ENCODE data around the gene IL18RAP. TPM values are rescaled to one million over a fixed set of nuclear protein-coding genes. Genes with fewer than 3 reads are reported as not detected.

Gene IL18RAP
- total RNA-seq, 2 donors from 2014 or later: 1.1 to 1.3 TPM

DNA sequence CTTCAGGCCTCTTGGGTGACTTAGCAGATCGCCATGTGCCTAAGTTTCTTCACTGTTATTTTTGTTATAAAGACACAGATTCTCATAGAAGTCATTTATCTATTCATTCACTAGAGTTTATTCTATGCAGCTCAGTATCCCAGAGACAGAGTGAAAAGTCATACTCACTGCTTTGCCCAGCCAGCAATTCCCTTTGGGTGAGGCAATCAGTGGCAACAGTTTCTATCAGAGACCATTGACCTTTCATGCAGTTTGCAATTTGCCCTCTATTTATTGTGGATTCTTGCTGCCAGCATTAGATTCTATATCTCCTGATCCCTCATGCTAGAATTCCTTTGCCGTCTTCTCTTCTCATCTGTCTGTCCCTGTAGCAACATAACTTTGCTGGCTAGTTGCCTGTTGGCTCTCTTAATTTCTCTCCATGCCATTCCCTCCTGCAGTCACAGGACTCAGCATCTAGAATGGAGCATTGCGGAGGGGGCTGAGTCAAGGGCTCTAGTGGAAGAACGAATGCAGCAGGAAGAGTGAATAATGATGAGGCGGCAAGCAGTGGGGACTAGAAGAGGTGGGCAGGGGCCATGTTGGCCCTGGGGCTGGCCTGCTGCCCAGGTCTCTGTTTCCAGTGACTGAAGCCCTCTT lies 62.3 kb downstream of the IL18RAP start:
- DNase-seq (no peak), ATAC-seq (no peak)
- intact Hi-C loops (cut with DNase I): no loop called here

GRCh38 chr2:102486941-102487702 lies 64.2 kb downstream of the IL18RAP start:
- intact Hi-C loops (cut with DNase I): no loop called here
- no peak for ATAC-seq

DNA sequence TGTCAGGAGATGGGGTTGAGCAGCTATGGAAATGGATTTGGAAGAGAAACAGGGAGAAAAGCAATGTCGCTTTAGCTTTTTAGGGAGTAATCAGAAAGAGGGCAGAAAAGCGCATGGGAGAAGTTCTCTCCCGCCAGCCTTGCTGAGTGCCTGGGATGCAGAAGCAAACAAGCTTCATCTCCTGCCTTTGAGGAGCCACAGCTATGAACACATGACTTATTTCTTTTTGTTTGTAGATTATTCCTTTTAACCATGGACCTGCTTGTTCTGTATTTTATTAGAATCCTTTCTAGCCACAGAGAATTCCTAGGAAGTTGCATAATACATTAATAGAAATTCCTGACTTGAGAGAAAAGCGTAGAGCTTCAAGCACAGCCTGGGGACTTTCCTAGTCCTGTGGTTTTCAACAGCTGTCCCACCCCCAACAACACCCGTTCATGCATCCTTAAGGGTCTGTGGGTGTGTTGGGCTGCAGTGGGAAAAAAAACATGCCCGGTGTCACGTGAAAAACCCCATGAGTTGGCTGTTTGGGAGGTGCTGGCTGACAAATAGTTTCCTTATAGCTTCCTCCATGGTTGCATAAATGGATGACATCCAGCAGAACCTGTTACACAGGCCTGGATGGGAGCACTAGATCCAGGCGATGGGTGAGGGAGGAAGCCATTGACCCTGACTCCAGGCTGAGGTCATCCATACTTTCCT lies 65.0 kb downstream of the IL18RAP start:
- intact Hi-C loops (cut with DNase I): no loop called here
- no peak for ATAC-seq
- no peak for DNase-seq

More at GRCh38 chr2:102486941-102487702, 64.2 kb downstream of the IL18RAP start:
- no peak for DNase-seq

- no peak for DNase-seq
- no peak for ATAC-seq
- intact Hi-C loops (cut with DNase I): no loop called here
Observed at GRCh38 chr2:102489646-102490045, 66.7 kb downstream of the IL18RAP start.

DNA sequence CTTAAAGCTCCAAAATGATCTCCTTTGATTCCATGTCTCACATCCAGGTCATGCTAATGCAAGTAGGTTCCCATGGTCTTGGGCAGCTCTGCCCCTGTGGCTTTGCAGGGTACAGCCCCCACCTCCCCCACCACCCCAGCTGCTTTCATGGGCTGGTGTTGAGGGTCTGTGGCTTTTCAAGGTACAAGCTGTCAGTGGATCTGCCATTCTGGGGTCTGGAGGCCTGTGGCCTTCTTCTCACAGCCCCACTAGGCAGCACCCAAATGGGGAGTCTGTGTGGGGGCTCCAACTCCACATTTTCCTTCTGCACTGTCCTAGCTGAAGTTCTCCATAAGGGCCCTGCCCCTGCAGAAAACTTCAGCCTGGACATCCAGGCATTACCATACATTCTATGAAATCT lies 69.0 kb downstream of the IL18RAP start:
- intact Hi-C loops (cut with DNase I): no loop called here
- DNase-seq: no peak
- no peak for ATAC-seq

DNA sequence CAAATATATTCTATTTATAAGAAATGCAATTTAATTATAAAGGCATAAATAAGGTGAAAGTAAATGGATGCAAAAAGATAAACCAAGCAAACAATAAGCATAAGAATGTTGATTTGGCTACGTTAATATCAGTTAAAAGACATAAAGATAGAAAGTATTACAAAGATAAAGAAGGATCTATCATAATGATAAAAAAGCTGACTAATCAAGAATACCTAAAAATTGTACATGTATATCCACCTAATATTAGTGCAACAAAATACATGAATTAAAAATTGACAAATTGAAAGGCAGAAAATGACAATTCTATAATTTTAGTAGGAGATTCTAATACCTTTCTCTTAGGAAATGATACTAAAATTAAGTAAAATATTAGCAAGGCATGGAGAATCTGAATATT lies 71.6 kb downstream of the IL18RAP start:
- ATAC-seq (no peak), DNase-seq (no peak)
- intact Hi-C loops (cut with DNase I): no loop called here

- ATAC-seq (no peak), DNase-seq (no peak)
- intact Hi-C loops (cut with DNase I): no loop called here
Observed at GRCh38 chr2:102498414-102498813, 75.5 kb downstream of the IL18RAP start.

- DNase-seq (no peak), ATAC-seq (no peak)
- intact Hi-C loops (cut with DNase I): no loop called here
Observed at GRCh38 chr2:102499558-102499957, 76.6 kb downstream of the IL18RAP start.

Small RNA genes lying within 50 kb of the gene (microRNA-seq; reads per million reads assigned to microRNA genes)
- 0.27 to 1.2 reads per million in 2 donors for gene MIR4772

Other genes starting within 250 kb of the IL18RAP start
- 1 to 10 TPM in 1 of 2 donors, under 1 TPM in 1; 0.15 to 1.4 TPM for gene IL1RL2, start 236.1 kb upstream of the IL18RAP start, total RNA-seq
- 10 to 100 TPM in 1 of 2 donors, 1 to 10 TPM in 1; 1.8 to 54.0 TPM for gene IL1RL1, start 111.6 kb upstream of the IL18RAP start, total RNA-seq
- gene IL18R1, start 67.4 kb upstream of the IL18RAP start, total RNA-seq: 1 to 10 TPM; 1.2 to 5.5 TPM
- gene SLC9A4, start 50.1 kb downstream of the IL18RAP start, total RNA-seq: not detected
- gene SLC9A2, start 196.4 kb downstream of the IL18RAP start, total RNA-seq: under 1 TPM in 1 of 2 donors, not detected in 1; 0.03 TPM

All from left cardiac atrium (tissue), 4 donors.